Gastroesophageal sphincter (tissue), 3 donors: ENCODE measurements around the gene NOD1.

Source experiments
- EP300 ChIP-seq: sonication (generic); formaldehyde crosslinking; IDR thresholded peaks from one replicate; pipeline ENCODE4 v1.6.1; 2017; ENCODE audit warnings: antibody characterized with exemption, mild to moderate bottlenecking
- POLR2A ChIP-seq, 2 donors: fragments of 450-650 bp; IDR thresholded peaks; one replicate each; pipeline ENCODE4 v1.6.1; 2017; ENCODE audit warnings: antibody characterized with exemption in 2 of 2, mild to moderate bottlenecking in 2 of 2, moderate library complexity in 1 of 2
- POLR2AphosphoS5 ChIP-seq: sonication (generic); formaldehyde crosslinking; IDR thresholded peaks from one replicate; pipeline ENCODE4 v1.6.1; 2017; ENCODE audit warnings: antibody characterized with exemption
- TF ChIP-seq, protein P1 (sequence below), 4 experiments: fragments of 200-600 bp in 2 of 4; fragments of 450-650 bp in 2 of 4; sonication (generic) in 1 of 4; IDR thresholded peaks; one replicate each; pipeline ENCODE4 v1.5.1; 2017 to 2019; ENCODE audit warnings: antibody characterized with exemption in 4 of 4, mild to moderate bottlenecking in 2 of 4, moderate library complexity in 2 of 4

- TF ChIP-seq, protein P1, sequence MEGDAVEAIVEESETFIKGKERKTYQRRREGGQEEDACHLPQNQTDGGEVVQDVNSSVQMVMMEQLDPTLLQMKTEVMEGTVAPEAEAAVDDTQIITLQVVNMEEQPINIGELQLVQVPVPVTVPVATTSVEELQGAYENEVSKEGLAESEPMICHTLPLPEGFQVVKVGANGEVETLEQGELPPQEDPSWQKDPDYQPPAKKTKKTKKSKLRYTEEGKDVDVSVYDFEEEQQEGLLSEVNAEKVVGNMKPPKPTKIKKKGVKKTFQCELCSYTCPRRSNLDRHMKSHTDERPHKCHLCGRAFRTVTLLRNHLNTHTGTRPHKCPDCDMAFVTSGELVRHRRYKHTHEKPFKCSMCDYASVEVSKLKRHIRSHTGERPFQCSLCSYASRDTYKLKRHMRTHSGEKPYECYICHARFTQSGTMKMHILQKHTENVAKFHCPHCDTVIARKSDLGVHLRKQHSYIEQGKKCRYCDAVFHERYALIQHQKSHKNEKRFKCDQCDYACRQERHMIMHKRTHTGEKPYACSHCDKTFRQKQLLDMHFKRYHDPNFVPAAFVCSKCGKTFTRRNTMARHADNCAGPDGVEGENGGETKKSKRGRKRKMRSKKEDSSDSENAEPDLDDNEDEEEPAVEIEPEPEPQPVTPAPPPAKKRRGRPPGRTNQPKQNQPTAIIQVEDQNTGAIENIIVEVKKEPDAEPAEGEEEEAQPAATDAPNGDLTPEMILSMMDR (IDR thresholded peaks at IDR 0.05), result no peak
- TF ChIP-seq EP300 (no peak), POLR2A (IDR thresholded peaks at IDR 0.05) (no peak), POLR2AphosphoS5 (no peak)
Observed at GRCh38 chr7:30390736-30391636, 87.6 kb downstream of the NOD1 start.
